Measurements from ENCODE around the gene CNTNAP2. TPM values are rescaled to one million over a fixed set of nuclear protein-coding genes. Genes with fewer than 3 reads are reported as not detected.

The CNTNAP2 gene
- total RNA-seq, 1 experiment from 2014 or later: 64.5 TPM

DNA sequence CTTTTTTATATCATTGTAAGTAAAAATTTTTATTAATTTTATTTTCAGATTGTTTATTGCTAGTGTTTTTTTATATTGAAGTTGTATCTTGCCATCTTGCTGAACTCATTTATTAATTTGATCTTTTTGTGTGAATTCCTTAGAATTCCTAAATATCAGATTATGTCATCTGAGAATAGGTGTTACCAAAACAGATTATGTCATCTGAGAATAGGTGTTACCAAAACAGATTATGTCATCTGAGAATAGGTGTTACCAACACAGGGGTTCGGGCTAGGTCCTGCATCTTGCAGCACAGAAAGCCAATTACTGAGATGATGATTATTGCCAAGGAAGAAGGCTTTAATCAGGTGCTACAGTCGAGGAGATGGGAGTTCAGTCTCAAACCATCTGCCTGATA lies 383.4 kb downstream of the CNTNAP2 start:
- Histone ChIP-seq H2AFZ (ENCODE audit: low read length) (no peak overlapping the region), H3K27me3 (ENCODE audit: insufficient read depth, low read length) (no peaks in the 10 kb centered on the region), H3K23ac (ENCODE audit: insufficient read length, low read depth, low read length) (no peak overlapping the region), H4K5ac (ENCODE audit: insufficient read length, low read depth, low read length) (no peak overlapping the region), H2BK12ac (ENCODE audit: insufficient read length, low read depth, low read length) (no peak overlapping the region), H3K4me1 (ENCODE audit: insufficient read depth, low read length) (no peaks in the 10 kb centered on the region), H3K14ac (ENCODE audit: insufficient read depth, low read length) (no peak overlapping the region), H3K9me3 (ENCODE audit: control insufficient read depth, low read depth, low read length) (no peaks in the 10 kb centered on the region), H3K56ac (ENCODE audit: insufficient read length, low read depth, low read length) (no peak overlapping the region), H2BK120ac (ENCODE audit: low read depth, low read length, poor library complexity, severe bottlenecking) (no peak overlapping the region), H2AK5ac (ENCODE audit: insufficient read length, low read length) (no peak overlapping the region), H3K9ac (ENCODE audit: extremely low read depth, insufficient read length, low read length) (no peak overlapping the region), H3K23me2 (ENCODE audit: insufficient read length, low read depth, low read length, poor library complexity, severe bottlenecking) (no peaks in the 10 kb centered on the region), H4K8ac (replicated peaks; ENCODE audit: insufficient read length, low read depth, low read length) (no peak overlapping the region), H3T11ph (ENCODE audit: low read length) (no peak overlapping the region), H4K91ac (ENCODE audit: insufficient read length, low read depth, low read length) (no peak overlapping the region), H3K27ac (ENCODE audit: insufficient read length, low read depth, low read length) (no peak overlapping the region), H3K4ac (ENCODE audit: low read depth, low read length) (no peak overlapping the region), H3K4me2 (ENCODE audit: insufficient read depth, insufficient read length, low read length) (no peak overlapping the region), H3K79me2 (ENCODE audit: insufficient read depth, low read length) (no peaks in the 10 kb centered on the region), H3K79me1 (ENCODE audit: insufficient read depth, low read depth, low read length, poor library complexity, severe bottlenecking) (no peaks in the 10 kb centered on the region), H4K20me1 (ENCODE audit: control insufficient read depth, insufficient read depth, insufficient read length) (no peaks in the 10 kb centered on the region), H2BK5ac (ENCODE audit: insufficient read length, low read length) (no peak overlapping the region), H2BK20ac (ENCODE audit: low read depth, low read length, poor library complexity, severe bottlenecking) (no peak overlapping the region), H2BK15ac (ENCODE audit: low read depth, low read length) (no peak overlapping the region), H3K18ac (ENCODE audit: insufficient read length, low read depth, low read length) (no peak overlapping the region)
- H3K4me1 Mint-ChIP-seq: no peaks in the 10 kb centered on the region
- no peak overlapping the region for H3K27ac Mint-ChIP-seq
- H3K36me3 Mint-ChIP-seq (ENCODE audit: insufficient read depth in 1 of 3, low read depth in 3 of 3): peaks cover 3 to 26% (median 4%) of the 10 kb centered on the region in 3 experiments; a peak in 5 of 7 replicates
- no peak for DNase-seq
- no peak overlapping the region for H3K4me3 Mint-ChIP-seq
- H3K9me3 Mint-ChIP-seq: peaks cover 27 to 39% of the 10 kb centered on the region in 2 experiments
- no peaks in the 10 kb centered on the region for H3K27me3 Mint-ChIP-seq (ENCODE audit: low read depth)
- WGBS (ENCODE audit: extremely low coverage, insufficient read length, low lambda C conversion rate): no CpG with 5 or more reads among the region's 2 CpGs
- TF ChIP-seq, protein P1, sequence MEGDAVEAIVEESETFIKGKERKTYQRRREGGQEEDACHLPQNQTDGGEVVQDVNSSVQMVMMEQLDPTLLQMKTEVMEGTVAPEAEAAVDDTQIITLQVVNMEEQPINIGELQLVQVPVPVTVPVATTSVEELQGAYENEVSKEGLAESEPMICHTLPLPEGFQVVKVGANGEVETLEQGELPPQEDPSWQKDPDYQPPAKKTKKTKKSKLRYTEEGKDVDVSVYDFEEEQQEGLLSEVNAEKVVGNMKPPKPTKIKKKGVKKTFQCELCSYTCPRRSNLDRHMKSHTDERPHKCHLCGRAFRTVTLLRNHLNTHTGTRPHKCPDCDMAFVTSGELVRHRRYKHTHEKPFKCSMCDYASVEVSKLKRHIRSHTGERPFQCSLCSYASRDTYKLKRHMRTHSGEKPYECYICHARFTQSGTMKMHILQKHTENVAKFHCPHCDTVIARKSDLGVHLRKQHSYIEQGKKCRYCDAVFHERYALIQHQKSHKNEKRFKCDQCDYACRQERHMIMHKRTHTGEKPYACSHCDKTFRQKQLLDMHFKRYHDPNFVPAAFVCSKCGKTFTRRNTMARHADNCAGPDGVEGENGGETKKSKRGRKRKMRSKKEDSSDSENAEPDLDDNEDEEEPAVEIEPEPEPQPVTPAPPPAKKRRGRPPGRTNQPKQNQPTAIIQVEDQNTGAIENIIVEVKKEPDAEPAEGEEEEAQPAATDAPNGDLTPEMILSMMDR (conservative IDR thresholded peaks at IDR 0.05): no peak
